ENCODE data around the gene CBFA2T3.

Gene CBFA2T3

GRCh38 chr16:88909431-88910210 lies 67.4 kb downstream of the CBFA2T3 start:
- no peaks in the 10 kb centered on the region for H3K36me3 ChIP-seq
- H3K4me1 ChIP-seq = peaks cover 0 to 10% (median 2%) of the 10 kb centered on the region in 4 donors
- TF ChIP-seq CTCF (IDR thresholded peaks at IDR 0.05) = no peak
- H3K9me3 ChIP-seq = no peaks in the 10 kb centered on the region
- H3K27ac ChIP-seq = no peak overlapping the region
- H3K27me3 ChIP-seq = peaks cover 0 to 72% of the 10 kb centered on the region in 2 donors
- intact Hi-C loops (cut with DNase I; ENCODE audit: low total_unique reads) = no loop called here
- no peak for DNase-seq
- H3K4me3 ChIP-seq = no peak overlapping the region

GRCh38 chr16:88908307-88908706 lies 68.7 kb downstream of the CBFA2T3 start:
- peaks cover 0 to 7% (median 0%) of the 10 kb centered on the region in 4 donors for H3K4me1 ChIP-seq
- peaks cover 0 to 64% of the 10 kb centered on the region in 2 donors for H3K27me3 ChIP-seq
- intact Hi-C loops (cut with DNase I; ENCODE audit: low total_unique reads) = no loop called here
- no peaks in the 10 kb centered on the region for H3K36me3 ChIP-seq
- no peak for TF ChIP-seq CTCF (IDR thresholded peaks at IDR 0.05)
- H3K9me3 ChIP-seq = no peaks in the 10 kb centered on the region
- no peak overlapping the region for H3K27ac ChIP-seq
- H3K4me3 ChIP-seq = no peak overlapping the region
- no peak for DNase-seq

- intact Hi-C loops (cut with DNase I; ENCODE audit: low total_unique reads) = no loop called here
- H3K27ac ChIP-seq = no peak overlapping the region
- no peaks in the 10 kb centered on the region for H3K9me3 ChIP-seq
- H3K4me1 ChIP-seq = peaks cover 0 to 7% (median 0%) of the 10 kb centered on the region in 4 donors
- no peak for DNase-seq
- TF ChIP-seq CTCF (IDR thresholded peaks at IDR 0.05) = no peak
- H3K4me3 ChIP-seq = no peak overlapping the region
- H3K27me3 ChIP-seq = peaks cover 0 to 62% of the 10 kb centered on the region in 2 donors
- H3K36me3 ChIP-seq = no peaks in the 10 kb centered on the region
Measured at GRCh38 chr16:88907768-88908167, 69.2 kb downstream of the CBFA2T3 start.

DNA sequence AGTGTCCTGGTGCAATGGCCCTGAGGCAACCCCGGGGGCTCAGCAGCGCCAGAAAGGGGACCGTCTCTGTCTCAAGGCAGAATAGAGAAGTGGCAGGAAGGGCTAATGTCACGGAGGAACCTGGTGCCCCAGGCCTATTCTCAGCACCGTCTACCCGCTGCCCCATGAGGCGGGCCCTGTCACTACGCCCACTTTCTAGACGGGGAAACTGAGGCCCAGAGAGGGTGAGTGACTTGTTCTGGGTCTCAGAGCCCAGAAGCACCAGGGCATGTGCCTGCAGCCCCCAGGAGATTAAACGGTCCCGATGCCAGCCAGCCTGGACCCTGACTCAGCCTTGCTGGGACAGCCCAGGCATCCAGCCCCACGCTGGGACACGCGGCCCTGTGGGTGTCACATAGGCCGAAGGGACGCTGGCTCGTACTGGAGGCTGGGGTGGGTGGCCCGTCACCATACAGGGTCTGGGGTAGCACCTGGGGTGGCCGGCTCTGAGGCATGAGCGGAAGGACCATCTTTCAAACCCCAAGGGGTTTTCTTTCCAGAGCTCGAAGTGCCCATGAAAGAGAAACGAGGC lies 70.4 kb downstream of the CBFA2T3 start:
- H3K27me3 ChIP-seq = peaks cover 0 to 50% of the 10 kb centered on the region in 2 donors
- no peak for DNase-seq
- H3K9me3 ChIP-seq = no peaks in the 10 kb centered on the region
- no peak overlapping the region for H3K27ac ChIP-seq
- H3K36me3 ChIP-seq = no peaks in the 10 kb centered on the region
- no peak for TF ChIP-seq CTCF (IDR thresholded peaks at IDR 0.05)
- H3K4me3 ChIP-seq = no peak overlapping the region
- intact Hi-C loops (cut with DNase I; ENCODE audit: low total_unique reads) = no loop called here
- peaks cover 0 to 7% (median 0%) of the 10 kb centered on the region in 4 donors for H3K4me1 ChIP-seq

DNA sequence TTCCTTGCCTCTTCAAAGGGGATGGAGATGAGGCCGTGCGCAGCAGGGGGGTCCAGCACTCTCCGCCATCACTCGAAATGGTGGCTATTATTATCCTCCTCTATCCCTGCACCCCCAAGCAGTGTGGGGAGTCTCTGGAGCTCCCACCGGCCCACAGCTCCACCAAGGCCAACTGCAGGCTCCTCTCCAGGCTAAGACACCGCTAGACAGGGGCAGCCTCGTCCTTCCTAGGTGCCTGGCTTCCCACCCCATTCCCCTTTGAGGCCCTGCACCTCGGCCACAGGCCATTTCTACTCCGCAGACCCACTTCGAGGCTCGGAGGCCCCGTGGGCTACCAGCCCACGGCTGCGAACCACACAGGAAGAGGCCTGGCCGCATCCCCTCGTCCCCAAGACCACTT lies 71.0 kb downstream of the CBFA2T3 start:
- no peak for TF ChIP-seq CTCF (IDR thresholded peaks at IDR 0.05)
- intact Hi-C loops (cut with DNase I; ENCODE audit: low total_unique reads) = no loop called here
- H3K27ac ChIP-seq = no peak overlapping the region

More for the DNA sequence above, 71.0 kb downstream of the CBFA2T3 start:
- no peaks in the 10 kb centered on the region for H3K36me3 ChIP-seq
- peaks cover 0 to 46% of the 10 kb centered on the region in 2 donors for H3K27me3 ChIP-seq
- no peak for DNase-seq
- H3K4me1 ChIP-seq = peaks cover 0 to 6% (median 0%) of the 10 kb centered on the region in 4 donors
- no peak overlapping the region for H3K4me3 ChIP-seq
- H3K9me3 ChIP-seq = no peaks in the 10 kb centered on the region
